ENCODE measurements around the gene MRPL20. TPM values are rescaled to one million over a fixed set of nuclear protein-coding genes. Genes with fewer than 3 reads are reported as not detected.

The MRPL20 gene
- total and polyA plus RNA-seq, 9 of the 15 experiments (the other 6 are each of a cell fraction or from before 2014, with no cell fraction given), result 180 to 671 (median 229) TPM

- TF ChIP-seq ZMIZ1 (IDR thresholded peaks at IDR 0.05; ENCODE audit: low read depth in 2 of 2, low read length in 2 of 2), result peak; percentile 39 to 55; a peak in 2 of 4 replicates
- no peak for TF ChIP-seq SFPQ (IDR thresholded peaks at IDR 0.05; ENCODE audit: low read depth, low read length)
- TF ChIP-seq LEF1 (IDR thresholded peaks at IDR 0.05), result peak; percentile 23; the same call in 1 of the 2 replicates
- no peak for TF ChIP-seq ZNF518B (CRISPR knock-in tag; IDR thresholded peaks at IDR 0.05)
- no peak for TF ChIP-seq NFXL1 (CRISPR knock-in tag; IDR thresholded peaks at IDR 0.05)
- TF ChIP-seq ZBTB9 (CRISPR knock-in tag; IDR thresholded peaks at IDR 0.05), result no peak; the same call in none of the 2 replicates
- no peak for TF ChIP-seq CUX1 (CRISPR knock-in tag; IDR thresholded peaks at IDR 0.05)
- 0 out of 2 replicates have a peak, but pooled peaks have one; percentile 20 for TF ChIP-seq ZNF282 (CRISPR knock-in tag; IDR thresholded peaks at IDR 0.05)
- TF ChIP-seq GTF2E2 (tag; IDR thresholded peaks at IDR 0.05), result peak; percentile 96
- TF ChIP-seq NFRKB (IDR thresholded peaks at IDR 0.05; ENCODE audit: low read depth), result no peak
These were observed 32.0 kb downstream of the MRPL20 start, which contains the start of gene AURKAIP1 (continued) for GRCh38 chr1:1374929-1375662.
